GM10248 (cell line): ENCODE data around the gene CLASP1.
"Not testable (repeated sequence)": the region's sequence is repeated elsewhere in the genome, so short reads cannot be mapped to it uniquely, and the experiment has no call there.

ENCODE experiments used
- CTCF ChIA-PET: fragments of 300-600 bp; sonication (Branson Sonifier 250); formaldehyde crosslinking; extraction: SDS; loops from one replicate; lab custom pipeline; 2021; ENCODE audit warnings: antibody characterized with exemption; lab: Yijun Ruan, JAX
- POLR2A ChIA-PET: fragments of 350-650 bp; sonication (Branson Sonifier 250); formaldehyde crosslinking; extraction: SDS; loops from one replicate; lab custom pipeline; 2020; ENCODE audit warnings: antibody characterized with exemption; lab: Yijun Ruan, JAX
- DNase-seq: peaks from one replicate; pipeline ENCODE4 v3.0.0; 2012; ENCODE audit errors: extremely low spot score
- CTCF ChIP-seq: IDR thresholded peaks from 2 replicates; pipeline ENCODE4 v1.5.1; 2012; ENCODE audit warnings: mild to moderate bottlenecking, low read depth; ENCODE audit errors: extremely low read depth, missing control alignments, control extremely low read depth

CLASP1 gene

GRCh38 chr2:121330921-121331320, 318.3 kb downstream of the CLASP1 start:
- ChIA-PET CTCF (no interaction called here), POLR2A (no interaction called here)
- TF ChIP-seq CTCF = no peak
- DNase-seq = no peak

DNA sequence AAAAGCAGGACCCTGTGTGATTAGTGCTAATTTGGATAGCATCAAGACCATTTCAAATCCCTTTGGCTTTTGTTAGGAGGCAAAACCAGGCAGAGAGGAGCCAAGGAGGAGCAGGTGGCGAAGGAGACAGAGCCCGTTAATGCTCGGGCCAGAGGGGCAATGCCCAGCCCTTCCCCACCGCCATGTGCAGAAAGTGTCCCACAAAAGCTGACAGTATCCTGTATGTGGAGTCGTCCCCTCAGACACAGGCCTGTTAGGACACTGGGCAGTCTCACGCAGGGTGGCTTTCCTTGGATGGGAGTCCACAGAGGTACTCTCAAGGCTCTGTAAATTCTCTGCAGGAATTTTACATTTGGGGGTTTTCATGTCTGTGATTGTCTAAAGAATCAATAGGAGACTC, 319.5 kb downstream of the CLASP1 start:
- CTCF ChIA-PET = no interaction called here
- no peak for DNase-seq
- no peak for TF ChIP-seq CTCF
- POLR2A ChIA-PET = no interaction called here

DNA sequence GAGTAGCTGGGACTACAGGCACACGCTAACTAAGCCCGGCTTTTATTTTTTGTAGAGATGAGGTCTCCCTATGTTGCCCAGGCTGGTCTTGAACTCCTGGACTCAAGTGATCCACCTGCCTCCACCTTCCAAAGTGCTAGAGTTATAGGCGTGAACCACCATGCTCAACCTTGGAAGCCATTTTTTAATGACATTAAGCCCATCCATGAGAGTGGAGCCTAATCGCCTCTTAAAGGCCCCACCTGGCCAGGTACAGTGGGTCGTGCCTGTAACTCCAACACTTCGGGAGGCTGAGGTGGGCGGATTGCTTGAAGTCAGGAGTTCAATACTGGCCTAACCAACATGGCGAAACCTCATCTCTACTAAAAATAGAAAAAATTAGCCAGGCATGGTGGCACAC, 322.6 kb downstream of the CLASP1 start:
- ChIA-PET CTCF (interaction anchor here (1.9 kb wide), 1 partner anchor 12 kb away, joined by 4 read pairs; no protein-coding TSS in a partner anchor), POLR2A (no interaction called here)
- TF ChIP-seq CTCF = no peak
- DNase-seq = no peak

GRCh38 chr2:121324601-121325000, 324.7 kb downstream of the CLASP1 start:
- no peak for TF ChIP-seq CTCF
- ChIA-PET CTCF (no interaction called here), POLR2A (no interaction called here)
- DNase-seq = no peak

DNA sequence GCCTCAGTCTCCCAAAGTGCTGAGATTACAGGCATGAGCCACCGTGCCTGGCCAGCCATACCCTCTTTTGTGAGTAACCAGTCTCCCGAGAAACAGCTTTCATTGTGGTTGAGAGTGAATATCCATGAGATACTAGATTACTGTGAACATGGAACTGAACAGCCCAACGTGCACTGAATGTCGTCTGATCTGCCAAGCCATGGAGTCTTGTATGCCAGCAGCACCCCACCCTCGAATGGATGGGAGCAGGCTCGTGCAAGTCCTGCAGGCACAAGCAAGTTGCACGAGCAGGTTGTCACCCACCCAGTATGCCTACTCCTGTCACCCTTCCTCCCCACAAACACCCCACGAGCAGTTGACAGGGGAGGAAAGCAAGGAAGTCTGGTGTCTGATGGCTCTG, 327.8 kb downstream of the CLASP1 start:
- ChIA-PET CTCF (no interaction called here), POLR2A (no interaction called here)
- no peak for TF ChIP-seq CTCF
- DNase-seq = no peak

GRCh38 chr2:121319941-121320340, 329.3 kb downstream of the CLASP1 start:
- CTCF ChIA-PET = interaction anchor here (1.7 kb wide), 1 partner anchor 14 kb away, joined by 4 read pairs; no protein-coding TSS in a partner anchor
- no peak for DNase-seq
- TF ChIP-seq CTCF = no peak
- POLR2A ChIA-PET = no interaction called here

- DNase-seq = no peak
- CTCF ChIA-PET = no interaction called here
- POLR2A ChIA-PET = no interaction called here
- TF ChIP-seq CTCF = no peak
Observed at GRCh38 chr2:121316986-121317385, 332.3 kb downstream of the CLASP1 start.

DNA sequence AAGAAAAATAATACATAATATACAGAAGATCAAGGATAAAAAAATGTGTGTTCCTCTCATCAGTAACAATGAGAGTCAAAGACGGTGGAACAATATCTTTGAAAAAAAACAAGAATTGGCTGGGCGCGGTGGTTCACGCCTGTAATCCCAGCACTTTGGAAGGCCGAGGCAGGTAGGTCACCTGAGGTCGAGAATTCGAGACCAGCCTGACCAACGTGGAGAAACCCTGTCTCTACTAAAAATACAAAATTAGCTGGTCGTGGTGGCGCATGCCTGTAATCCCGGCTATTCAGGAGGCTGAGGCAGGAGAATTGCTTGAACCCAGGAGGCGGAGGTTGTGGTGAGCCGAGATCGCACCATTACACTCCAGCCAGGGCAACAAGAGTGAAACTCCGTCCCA, 335.6 kb downstream of the CLASP1 start:
- DNase-seq, POLR2A ChIA-PET, CTCF ChIA-PET: not testable (repeated sequence)
